ENCODE data around the gene WDR1.

Gene WDR1

DNA sequence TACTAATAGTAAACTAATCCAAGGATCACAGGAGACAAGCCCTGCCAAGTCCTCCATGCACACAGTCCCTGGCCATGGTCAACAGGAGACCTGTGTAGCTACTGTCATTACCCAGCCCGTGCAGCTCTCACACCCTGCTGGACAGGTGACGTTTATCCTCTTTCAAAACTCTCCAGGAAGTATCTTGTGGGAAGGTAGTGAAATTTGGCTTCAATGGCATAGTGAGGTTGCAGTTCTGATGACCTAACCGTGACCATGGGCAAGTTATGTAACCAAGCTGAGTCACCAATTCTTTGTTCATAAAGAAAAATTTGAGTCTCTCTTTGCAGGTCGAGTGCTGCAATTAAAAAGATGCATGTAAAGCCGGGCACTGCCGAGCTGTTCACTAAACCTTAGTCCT, 84.0 kb downstream of the WDR1 start:
- Mint-ChIP-seq H3K9me3 (no peaks in the 10 kb centered on the region), H3K4me3 (no peak overlapping the region), H3K36me3 (ENCODE audit: low read depth) (no peaks in the 10 kb centered on the region), H3K4me1 (peaks cover 10% of the 10 kb centered on the region), H3K27me3 (peaks cover 2% of the 10 kb centered on the region), H3K27ac (no peak overlapping the region)
- no peak for DNase-seq
- ATAC-seq = no peak

DNA sequence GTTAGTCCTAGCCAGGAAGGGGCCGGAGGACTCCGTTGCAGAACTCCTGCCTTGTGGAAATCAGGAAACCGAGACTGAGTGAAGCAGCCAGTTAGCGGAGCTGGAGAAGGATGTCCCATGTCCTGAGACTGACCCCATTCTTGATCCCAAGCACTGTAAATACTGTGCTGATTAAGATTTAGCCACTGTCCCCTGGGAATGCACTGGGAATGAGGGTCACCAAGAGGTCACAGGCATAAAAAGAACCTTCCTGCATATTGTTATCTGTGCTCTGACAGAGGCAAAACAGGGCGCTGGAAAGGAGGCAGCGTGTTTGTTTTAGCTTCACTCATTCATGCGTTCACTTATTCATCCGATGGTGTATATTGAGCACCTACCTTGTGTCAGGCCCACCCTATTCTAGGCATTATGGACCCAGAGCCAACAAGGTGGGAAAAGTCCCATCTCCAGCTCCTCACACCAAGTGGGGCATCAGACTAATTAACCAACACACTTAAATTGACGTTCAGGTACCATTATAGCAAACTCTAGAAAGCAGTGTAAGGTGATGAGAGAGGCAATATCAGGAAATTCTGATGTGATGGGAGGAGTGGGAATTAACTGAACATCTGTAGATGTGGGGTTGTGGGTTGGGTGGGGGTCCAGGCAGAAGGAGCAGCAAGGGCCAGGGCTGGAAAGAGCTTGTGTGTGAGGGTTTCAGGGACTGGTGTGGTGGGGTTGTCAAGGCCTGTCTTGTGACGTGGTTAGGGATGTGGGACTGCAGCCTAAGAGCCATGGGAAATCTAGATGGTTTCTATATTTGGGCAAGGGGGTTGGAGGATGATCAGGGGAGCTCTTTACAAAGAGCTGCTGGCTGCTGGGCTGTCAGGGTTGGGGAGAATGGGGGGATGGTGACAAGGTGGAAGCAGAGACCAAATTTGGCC, 84.7 kb downstream of the WDR1 start:
- Mint-ChIP-seq H3K9me3 (no peaks in the 10 kb centered on the region), H3K4me1 (peaks cover 10% of the 10 kb centered on the region), H3K27me3 (peaks cover 5% of the 10 kb centered on the region), H3K4me3 (no peak overlapping the region), H3K36me3 (ENCODE audit: low read depth) (no peaks in the 10 kb centered on the region), H3K27ac (no peak overlapping the region)
- no peak for DNase-seq
- no peak for ATAC-seq

DNA sequence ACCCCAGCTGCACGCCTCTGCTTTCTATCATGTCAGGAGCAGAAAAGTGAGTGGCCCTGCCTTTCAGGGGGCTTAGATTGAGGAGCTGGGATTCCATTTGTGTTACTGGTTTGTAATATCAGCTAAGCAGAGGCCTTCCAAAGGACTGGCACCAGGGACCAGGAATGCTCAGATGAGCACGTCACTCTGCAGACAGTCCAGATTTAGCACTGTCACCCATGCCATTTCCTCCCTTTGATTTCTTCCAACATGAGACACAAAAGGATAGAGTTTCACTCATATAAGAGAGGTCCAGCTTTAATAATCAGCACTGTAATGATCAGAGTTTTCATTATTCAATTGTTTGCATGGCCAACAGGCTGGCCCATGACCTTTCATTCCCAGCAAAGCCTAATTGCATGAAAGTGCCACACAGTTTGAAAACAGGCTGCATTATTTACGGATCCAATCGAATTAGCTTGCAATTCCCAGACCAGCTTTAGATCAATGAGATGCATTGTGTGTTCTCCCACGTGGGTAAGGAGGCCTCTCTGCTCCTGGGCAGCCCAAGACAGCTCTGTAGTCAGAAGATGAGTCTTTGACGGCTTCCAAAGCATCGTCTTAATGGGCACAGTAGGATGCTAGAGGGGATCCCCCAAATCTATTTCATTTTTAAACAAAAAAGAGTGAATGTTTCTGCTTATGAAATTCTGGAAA, 85.5 kb downstream of the WDR1 start:
- no peak overlapping the region for H3K27ac Mint-ChIP-seq
- peaks cover 5% of the 10 kb centered on the region for H3K27me3 Mint-ChIP-seq
- DNase-seq = no peak
- no peak overlapping the region for H3K4me3 Mint-ChIP-seq
- ATAC-seq = no peak
- no peaks in the 10 kb centered on the region for H3K36me3 Mint-ChIP-seq (ENCODE audit: low read depth)
- H3K4me1 Mint-ChIP-seq = peaks cover 10% of the 10 kb centered on the region
- H3K9me3 Mint-ChIP-seq = no peaks in the 10 kb centered on the region

DNA sequence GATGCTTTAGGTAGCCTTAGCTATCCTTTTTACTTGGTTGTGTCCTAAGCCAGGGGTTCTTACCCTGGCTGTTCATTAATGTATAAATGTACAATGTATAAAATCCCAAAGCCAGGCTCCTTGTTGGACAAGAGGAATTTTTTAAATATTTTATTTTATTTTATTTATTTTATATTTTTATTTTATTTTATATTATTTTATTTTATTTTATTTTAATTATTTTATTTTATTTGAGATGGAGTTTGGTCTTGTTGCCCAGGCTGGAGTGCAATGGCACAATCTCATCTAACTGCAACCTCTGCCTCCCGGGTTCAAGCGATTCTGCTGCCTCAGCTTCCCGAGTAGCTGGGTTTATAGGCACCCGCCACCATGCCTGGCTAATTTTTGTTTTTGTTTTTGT, 87.2 kb downstream of the WDR1 start:
- no peak for DNase-seq
- peaks cover 5% of the 10 kb centered on the region for H3K27me3 Mint-ChIP-seq
- peaks cover 10% of the 10 kb centered on the region for H3K4me1 Mint-ChIP-seq
- no peaks in the 10 kb centered on the region for H3K36me3 Mint-ChIP-seq (ENCODE audit: low read depth)
- H3K27ac Mint-ChIP-seq = no peak overlapping the region
- no peak for ATAC-seq
- no peak overlapping the region for H3K4me3 Mint-ChIP-seq
- no peaks in the 10 kb centered on the region for H3K9me3 Mint-ChIP-seq

DNA sequence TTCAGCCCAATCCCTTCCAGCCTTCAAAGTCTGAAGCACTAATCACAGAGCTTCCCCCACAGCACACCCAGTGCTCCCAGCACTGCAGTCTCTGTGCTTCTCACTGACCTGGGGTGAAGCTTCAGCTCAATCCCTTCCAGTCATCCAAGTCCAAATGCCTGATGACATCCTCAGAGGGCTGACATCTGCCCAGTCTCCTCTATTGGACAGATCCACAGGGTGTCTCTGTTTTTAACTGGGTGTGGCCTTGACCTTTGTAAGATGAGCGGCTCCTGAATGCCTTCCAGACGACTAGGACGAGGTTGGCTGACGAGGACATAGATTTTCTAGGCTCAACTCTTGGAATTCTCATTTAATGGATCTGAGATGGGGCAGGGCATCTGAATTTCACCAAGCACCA, 87.7 kb downstream of the WDR1 start:
- Mint-ChIP-seq H3K9me3 (no peaks in the 10 kb centered on the region), H3K4me3 (no peak overlapping the region), H3K36me3 (ENCODE audit: low read depth) (no peaks in the 10 kb centered on the region), H3K27me3 (peaks cover 7% of the 10 kb centered on the region), H3K4me1 (peaks cover 9% of the 10 kb centered on the region), H3K27ac (no peak overlapping the region)
- no peak for ATAC-seq
- DNase-seq = no peak

DNA sequence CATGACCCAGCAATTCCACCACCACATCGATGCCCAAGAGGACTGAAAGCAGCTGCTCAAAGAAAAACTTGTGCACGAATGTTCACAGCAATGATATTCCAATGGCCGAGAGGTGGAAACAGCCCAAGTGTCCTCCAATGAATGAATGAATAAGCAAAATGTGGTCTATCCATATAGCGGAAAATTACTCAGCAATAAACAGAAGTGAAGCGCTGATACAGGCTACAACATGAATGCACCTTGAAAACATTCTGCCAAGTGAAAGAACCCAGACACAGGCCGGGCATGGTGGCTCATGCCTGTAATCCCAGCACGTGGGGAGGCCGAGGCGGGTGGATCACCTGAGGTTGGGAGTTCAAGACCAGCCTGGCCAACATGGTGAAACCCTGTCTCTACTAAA, 90.1 kb downstream of the WDR1 start:
- no peak overlapping the region for H3K4me3 Mint-ChIP-seq
- peaks cover 2% of the 10 kb centered on the region for H3K4me1 Mint-ChIP-seq
- H3K36me3 Mint-ChIP-seq (ENCODE audit: low read depth) = no peaks in the 10 kb centered on the region
- ATAC-seq (no peak), DNase-seq (no peak)
- no peaks in the 10 kb centered on the region for H3K9me3 Mint-ChIP-seq
- H3K27ac Mint-ChIP-seq = no peak overlapping the region
- peaks cover 5% of the 10 kb centered on the region for H3K27me3 Mint-ChIP-seq

DNA sequence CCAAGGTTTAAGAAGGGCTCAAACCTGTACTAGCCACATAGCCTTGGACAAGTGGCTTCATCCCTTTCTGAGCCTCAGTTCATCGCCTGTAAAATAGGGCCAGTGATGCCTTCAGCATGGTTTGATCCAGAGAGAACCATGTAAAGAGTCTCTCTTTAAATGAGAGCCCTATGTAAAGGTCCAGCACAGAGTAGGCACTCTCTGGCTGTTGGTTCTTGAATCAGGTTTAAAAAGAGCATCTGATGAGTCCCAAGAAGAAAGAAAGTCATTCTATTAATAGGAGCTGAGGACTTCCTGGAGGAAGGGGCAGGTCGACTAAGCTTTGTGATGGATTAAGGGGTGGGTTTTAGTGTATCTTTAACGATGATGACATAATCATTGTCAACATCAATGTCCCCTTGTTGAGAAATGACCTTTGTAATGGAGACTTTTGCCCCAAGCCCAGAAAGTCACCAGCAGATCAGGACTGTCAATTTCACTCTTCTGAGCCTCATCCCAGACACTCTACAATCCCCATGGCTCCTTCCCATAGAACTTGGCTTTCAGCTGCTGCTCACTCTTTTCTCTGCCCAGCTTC, 91.3 kb downstream of the WDR1 start:
- ATAC-seq (no peak), DNase-seq (no peak)
- H3K9me3 Mint-ChIP-seq = no peaks in the 10 kb centered on the region
- no peak overlapping the region for H3K27ac Mint-ChIP-seq
- peaks cover 5% of the 10 kb centered on the region for H3K27me3 Mint-ChIP-seq
- H3K4me1 Mint-ChIP-seq = peaks cover 2% of the 10 kb centered on the region
- no peak overlapping the region for H3K4me3 Mint-ChIP-seq
- H3K36me3 Mint-ChIP-seq (ENCODE audit: low read depth) = no peaks in the 10 kb centered on the region

Data from activated naive CD8-positive, alpha-beta T cell treated with anti-CD3 and anti-CD28 coated beads, Interleukin-2, amount 50 U/mL, for 24 hours (primary cell).